Uterus (tissue), 4 donors: ENCODE measurements around the gene BTBD9. TPM values are rescaled to one million over a fixed set of nuclear protein-coding genes. Genes with fewer than 3 reads are reported as not detected.

Source experiments
- DNase-seq, 2 donors: peaks; one replicate each; pipeline ENCODE4 v3.0.0-alpha.2; 2019 to 2020
- H3K27ac ChIP-seq, 2 donors: fragments of 200-600 bp; sonication (generic); 1 replicate in 1 of 2; 2 replicates in 1 of 2; pipeline ENCODE4 v1.5.1; 2016 to 2018
- H3K27me3 ChIP-seq, 2 donors: fragments of 200-600 bp; sonication (generic); one replicate each; pipeline ENCODE4 v1.5.1; 2018 to 2019; ENCODE audit warnings: control low read depth in 1 of 2
- H3K36me3 ChIP-seq, 2 donors: fragments of 200-600 bp; sonication (generic); one replicate each; pipeline ENCODE4 v1.5.1; 2019; ENCODE audit warnings: control low read depth in 1 of 2
- H3K4me1 ChIP-seq, 2 donors: fragments of 200-600 bp; sonication (generic); one replicate each; pipeline ENCODE4 v1.5.1; 2018 to 2019; ENCODE audit warnings: control low read depth in 1 of 2
- H3K4me3 ChIP-seq, 2 donors: fragments of 200-600 bp; sonication (generic); 1 replicate in 1 of 2; 2 replicates in 1 of 2; pipeline ENCODE4 v1.5.1; 2018 to 2019; ENCODE audit warnings: mild to moderate bottlenecking in 1 of 2
- H3K9me3 ChIP-seq, 2 donors: fragments of 200-600 bp; sonication (generic); one replicate each; pipeline ENCODE4 v1.5.1; 2019; ENCODE audit warnings: control low read depth in 1 of 2
- CTCF ChIP-seq, 4 experiments: fragments of 200-600 bp in 2 of 4; fragments of 450-650 bp in 2 of 4; sonication (generic) in 2 of 4; IDR thresholded peaks; one replicate each; pipeline ENCODE4 v1.5.1; 2016 to 2019; ENCODE audit warnings: antibody characterized with exemption in 4 of 4, mild to moderate bottlenecking in 2 of 4, moderate library complexity in 1 of 4
- POLR2A ChIP-seq, 2 donors: fragments of 450-650 bp; IDR thresholded peaks; one replicate each; pipeline ENCODE4 v1.6.1; 2016; ENCODE audit warnings: antibody characterized with exemption in 2 of 2, mild to moderate bottlenecking in 1 of 2, moderate library complexity in 1 of 2
- intact Hi-C: fragments of 100-400 bp; cut with DNase I; formaldehyde crosslinking; loops from one replicate; pipeline ENCODE4 v1.15.1; 2023; ENCODE audit warnings: low total_unique reads
- total RNA-seq, 4 donors: library from RNA; depleted of rRNA in 3 of 4; stranded (reverse); fragments of >200 nt in 3 of 4; gene quantifications; one replicate each; pipeline versions ENCODE4 v1.1.0 to v1.2.4, GENCODE V29; 2014 to 2023
- donor health status: DM: yes; HTN: yes; CAD: no.

The BTBD9 gene
- total RNA-seq, 4 donors from 2014 or later = 10.3 to 50.3 (median 34.4) TPM

GRCh38 chr6:38284802-38285394, 354.8 kb downstream of the BTBD9 start:
- no peaks in the 10 kb centered on the region for H3K27me3 ChIP-seq
- no peak for TF ChIP-seq CTCF (IDR thresholded peaks at IDR 0.05)
- no peak for TF ChIP-seq POLR2A (IDR thresholded peaks at IDR 0.05)
- intact Hi-C loops = no loop called here
- no peaks in the 10 kb centered on the region for H3K9me3 ChIP-seq
- H3K36me3 ChIP-seq = no peaks in the 10 kb centered on the region
- no peak overlapping the region for H3K4me3 ChIP-seq
- H3K27ac ChIP-seq = no peak overlapping the region
- no peak for DNase-seq
- H3K4me1 ChIP-seq = no peaks in the 10 kb centered on the region

GRCh38 chr6:38283734-38284362, 355.9 kb downstream of the BTBD9 start:
- intact Hi-C loops = no loop called here
- no peak overlapping the region for H3K4me3 ChIP-seq
- no peaks in the 10 kb centered on the region for H3K4me1 ChIP-seq
- H3K27me3 ChIP-seq = no peaks in the 10 kb centered on the region
- no peak for TF ChIP-seq CTCF (IDR thresholded peaks at IDR 0.05)
- TF ChIP-seq POLR2A (IDR thresholded peaks at IDR 0.05) = no peak
- no peaks in the 10 kb centered on the region for H3K36me3 ChIP-seq
- H3K9me3 ChIP-seq = no peaks in the 10 kb centered on the region
- DNase-seq = no peak
- no peak overlapping the region for H3K27ac ChIP-seq

- intact Hi-C loops = no loop called here
- no peak for DNase-seq
- Histone ChIP-seq H3K9me3 (no peaks in the 10 kb centered on the region), H3K4me3 (no peak overlapping the region), H3K4me1 (no peaks in the 10 kb centered on the region), H3K27ac (no peak overlapping the region), H3K27me3 (no peaks in the 10 kb centered on the region), H3K36me3 (no peaks in the 10 kb centered on the region)
- TF ChIP-seq CTCF (IDR thresholded peaks at IDR 0.05) (no peak), POLR2A (IDR thresholded peaks at IDR 0.05) (no peak)
These were observed 356.8 kb downstream of the BTBD9 start for GRCh38 chr6:38282911-38283310.

GRCh38 chr6:38281126-38281525, 358.6 kb downstream of the BTBD9 start:
- Histone ChIP-seq H3K27me3 (no peaks in the 10 kb centered on the region), H3K36me3 (no peaks in the 10 kb centered on the region), H3K4me3 (no peak overlapping the region), H3K4me1 (no peaks in the 10 kb centered on the region), H3K9me3 (no peaks in the 10 kb centered on the region), H3K27ac (no peak overlapping the region)
- DNase-seq = no peak
- TF ChIP-seq POLR2A (IDR thresholded peaks at IDR 0.05) = no peak
- no peak for TF ChIP-seq CTCF (IDR thresholded peaks at IDR 0.05)
- intact Hi-C loops = no loop called here

GRCh38 chr6:38279963-38280588, 359.7 kb downstream of the BTBD9 start:
- Histone ChIP-seq H3K27me3 (no peaks in the 10 kb centered on the region), H3K27ac (no peak overlapping the region), H3K4me1 (no peaks in the 10 kb centered on the region), H3K36me3 (no peaks in the 10 kb centered on the region), H3K4me3 (no peak overlapping the region), H3K9me3 (no peaks in the 10 kb centered on the region)
- TF ChIP-seq POLR2A (IDR thresholded peaks at IDR 0.05) (no peak), CTCF (IDR thresholded peaks at IDR 0.05) (no peak)
- no peak for DNase-seq
- intact Hi-C loops = no loop called here
